ENCODE data around the gene DPYSL5. TPM values are rescaled to one million over a fixed set of nuclear protein-coding genes. Genes with fewer than 3 reads are reported as not detected.

DPYSL5 gene
- total and polyA plus RNA-seq, 2 of the 8 experiments (the other 6 are each of a cell fraction or from before 2014, with no cell fraction given) = 11.9 to 16.4 TPM

- TF ChIP-seq TEAD4 (IDR thresholded peaks at IDR 0.05; ENCODE audit: low read depth, low read length) (no peak), CBX8 (IDR thresholded peaks at IDR 0.05; ENCODE audit: borderline replicate concordance, low read depth, low read length) (no peak), PHF8 (conservative IDR thresholded peaks at IDR 0.05; ENCODE audit: low read depth, low read length) (no peak; the same call in 1 of the 2 replicates), FOSL1 (IDR thresholded peaks at IDR 0.05; ENCODE audit: insufficient read depth, low read depth, low read length) (no peak), KDM4A (IDR thresholded peaks at IDR 0.05; ENCODE audit: low read depth, low read length, severe bottlenecking) (peak; percentile 63), KDM5A (IDR thresholded peaks at IDR 0.05; ENCODE audit: low read length) (no peak), EZH2 (IDR thresholded peaks at IDR 0.05; ENCODE audit: low read depth, low read length, severe bottlenecking) (peak; percentile 23), E2F6 (IDR thresholded peaks at IDR 0.05) (0 out of 2 replicates have a peak, but pooled peaks have one; percentile 36), YY1 (IDR thresholded peaks at IDR 0.05; ENCODE audit: low read depth, low read length) (no peak), ASH2L (IDR thresholded peaks at IDR 0.05; ENCODE audit: low read length) (peak; percentile 69), BRCA1 (IDR thresholded peaks at IDR 0.05; ENCODE audit: low read depth, low read length) (no peak), EP300 (IDR thresholded peaks at IDR 0.05; ENCODE audit: borderline replicate concordance in 1 of 2, low read depth in 2 of 2, low read length in 2 of 2) (no peak), ZNF274 (IDR thresholded peaks at IDR 0.05; ENCODE audit: borderline replicate concordance, extremely low read depth, low read length) (no peak), TAF7 (optimal IDR thresholded peaks at IDR 0.05; ENCODE audit: borderline replicate concordance, low read depth, low read length) (no peak), CBX5 (IDR thresholded peaks at IDR 0.05; ENCODE audit: low read depth, low read length) (no peak), SIRT6 (IDR thresholded peaks at IDR 0.05; ENCODE audit: low read length) (no peak), CHD2 (IDR thresholded peaks at IDR 0.05; ENCODE audit: low read length) (no peak), CREB1 (IDR thresholded peaks at IDR 0.05) (no peak), BACH1 (IDR thresholded peaks at IDR 0.05; ENCODE audit: low read length) (no peak), BCL11A (IDR thresholded peaks at IDR 0.05; ENCODE audit: low read depth in 2 of 2, low read length in 2 of 2) (no peak), SP2 (IDR thresholded peaks at IDR 0.05; ENCODE audit: low read length) (no peak), NANOG (IDR thresholded peaks at IDR 0.05; ENCODE audit: insufficient read depth, low read depth, low read length, poor library complexity, severe bottlenecking) (no peak)
- TF ChIP-seq, protein P1, sequence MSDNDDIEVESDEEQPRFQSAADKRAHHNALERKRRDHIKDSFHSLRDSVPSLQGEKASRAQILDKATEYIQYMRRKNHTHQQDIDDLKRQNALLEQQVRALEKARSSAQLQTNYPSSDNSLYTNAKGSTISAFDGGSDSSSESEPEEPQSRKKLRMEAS (IDR thresholded peaks at IDR 0.05) = no peak
Measured at GRCh38 chr2:26848336-26849055, 564 bp downstream of the DPYSL5 start (continued).
